GM18519 (cell line): Measurements from ENCODE around the gene DAB2IP.

ENCODE experiments used
- ATAC-seq: cut with Tn5 transposase; IDR thresholded peaks from one replicate; pipeline ENCODE4 v1.9.1; 2021; ENCODE audit warnings: mild to moderate bottlenecking, moderate library complexity; ENCODE audit not compliant: unreplicated experiment, low FRiP score

The DAB2IP gene

GRCh38 chr9:121717141-121717991 lies 65.9 kb downstream of the DAB2IP start:
- ATAC-seq: no peak

GRCh38 chr9:121718084-121718483 lies 66.7 kb downstream of the DAB2IP start:
- ATAC-seq: no peak

GRCh38 chr9:121718501-121718900 lies 67.1 kb downstream of the DAB2IP start:
- no peak for ATAC-seq

GRCh38 chr9:121720311-121721057 lies 69.0 kb downstream of the DAB2IP start:
- ATAC-seq: no peak

- no peak for ATAC-seq
Observed at GRCh38 chr9:121721058-121721350, 69.6 kb downstream of the DAB2IP start.

GRCh38 chr9:121721770-121722169 lies 70.3 kb downstream of the DAB2IP start:
- ATAC-seq: no peak

- no peak for ATAC-seq
Observed at GRCh38 chr9:121725008-121725775, 73.8 kb downstream of the DAB2IP start.

GRCh38 chr9:121727295-121728020 lies 76.0 kb downstream of the DAB2IP start:
- ATAC-seq: no peak

GRCh38 chr9:121728916-121729315 lies 77.5 kb downstream of the DAB2IP start:
- ATAC-seq: no peak

GRCh38 chr9:121729769-121730562 lies 78.5 kb downstream of the DAB2IP start:
- ATAC-seq: no peak

GRCh38 chr9:121731090-121731489 lies 79.7 kb downstream of the DAB2IP start:
- ATAC-seq: no peak

GRCh38 chr9:121731919-121732318 lies 80.5 kb downstream of the DAB2IP start:
- ATAC-seq: no peak

GRCh38 chr9:121732389-121732788 lies 81.0 kb downstream of the DAB2IP start:
- ATAC-seq: no peak

GRCh38 chr9:121732886-121733285 lies 81.5 kb downstream of the DAB2IP start:
- ATAC-seq: no peak

GRCh38 chr9:121734465-121734864 lies 83.0 kb downstream of the DAB2IP start:
- no peak for ATAC-seq

GRCh38 chr9:121735065-121735792 lies 83.8 kb downstream of the DAB2IP start:
- no peak for ATAC-seq

- no peak for ATAC-seq
Observed at GRCh38 chr9:121735793-121736770, 84.6 kb downstream of the DAB2IP start.

- no peak for ATAC-seq
Observed at GRCh38 chr9:121736934-121737462, 85.6 kb downstream of the DAB2IP start.
